Small intestine (tissue), 7 donors: Measurements from ENCODE around the gene EIF2B5. TPM values are rescaled to one million over a fixed set of nuclear protein-coding genes. Genes with fewer than 3 reads are reported as not detected.
A peak's percentile ranks its signal among the peaks of the same experiment; 100 is the strongest.

Experiments used
- DNase-seq, 2 donors: peaks; one replicate each; pipeline versions ENCODE4 v3.0.0 to v3.0.0-alpha.2; 2013
- FAIRE-seq: peaks from 2 replicates; lab custom pipeline; 2012; peaks lifted over from hg19 to GRCh38; lab: Jason Lieb, UNC
- H3K27ac ChIP-seq, 3 donors: one replicate each; pipeline ENCODE4 v1.5.1; 2013; ENCODE audit warnings: low read length in 2 of 3, mild to moderate bottlenecking in 2 of 3, control low read depth in 1 of 3, inconsistent platforms in 1 of 3, low read depth in 1 of 3, moderate library complexity in 1 of 3
- H3K27me3 ChIP-seq, 3 donors: one replicate each; pipeline ENCODE4 v1.6.1; 2013; ENCODE audit warnings: low read length in 3 of 3, inconsistent platforms in 1 of 3; ENCODE audit not compliant: control insufficient read depth in 3 of 3, insufficient read depth in 3 of 3
- H3K36me3 ChIP-seq, 3 donors: one replicate each; pipeline ENCODE4 v1.6.1; 2013; ENCODE audit warnings: low read length in 3 of 3, inconsistent platforms in 1 of 3, low read depth in 1 of 3, mild to moderate bottlenecking in 1 of 3, moderate library complexity in 1 of 3; ENCODE audit not compliant: control insufficient read depth in 3 of 3, insufficient read depth in 2 of 3
- H3K4me1 ChIP-seq, 3 donors: one replicate each; pipeline ENCODE4 v1.6.1; 2013; ENCODE audit warnings: low read length in 2 of 3, inconsistent platforms in 1 of 3, low read depth in 1 of 3, mild to moderate bottlenecking in 1 of 3, moderate library complexity in 1 of 3; ENCODE audit not compliant: control insufficient read depth in 3 of 3, insufficient read depth in 2 of 3
- H3K4me3 ChIP-seq, 3 donors: one replicate each; pipeline ENCODE4 v1.5.1; 2013; ENCODE audit warnings: low read length in 3 of 3, control low read depth in 1 of 3, inconsistent platforms in 1 of 3, low read depth in 1 of 3, mild to moderate bottlenecking in 1 of 3, moderate library complexity in 1 of 3
- H3K9me3 ChIP-seq, 2 donors: one replicate each; pipeline ENCODE4 v1.6.1; 2013; ENCODE audit warnings: low read depth in 1 of 2, low read length in 1 of 2; ENCODE audit not compliant: control insufficient read depth in 2 of 2, insufficient read depth in 1 of 2
- WGBS, 3 donors: extraction: QIAGEN DNeasy Blood & Tissue Kit; methylation state at CpG; one replicate each; pipeline ENCODE4 v1.1.7; 2013; 5-methylcytosine and 5-hydroxymethylcytosine counted together
- polyA plus RNA-seq, 4 donors: library from polyadenylated mRNA; stranded (reverse) in 3 of 4; unstranded in 1 of 4; fragments of 200-250 nt in 3 of 4; fragments of 120-200 nt in 1 of 4; gene quantifications; one replicate each; pipeline versions ENCODE4 v1.2.1 to v1.2.3, GENCODE V29; 2013
- donor health status: healthy with polysubstance abuse.
- donor health status: control.
- donor health status: control.
- donor health status: Bipolar disorder and iron deficiency.
- donor health status: healthy.

The EIF2B5 gene
- polyA plus RNA-seq, 4 donors: 33.8 to 45.9 (median 38.8) TPM

GRCh38 chr3:184184546-184185230 is 49.5 kb downstream of the EIF2B5 start:
- Histone ChIP-seq H3K4me3 (no peak overlapping the region), H3K27me3 (no peaks in the 10 kb centered on the region), H3K4me1 (peaks cover 0 to 19% (median 5%) of the 10 kb centered on the region in 3 donors), H3K36me3 (peaks cover 24 to 74% (median 28%) of the 10 kb centered on the region in 3 donors), H3K27ac (peak overlapping the region in 1 of 3 donors; percentile 85), H3K9me3 (no peaks in the 10 kb centered on the region)
- FAIRE-seq (no peak), DNase-seq (no peak)
- WGBS, 3 donors: 95 to 96% (median 95%) methylated on average over 18 of the region's 18 CpGs

GRCh38 chr3:184185461-184186183 is 50.5 kb downstream of the EIF2B5 start:
- Histone ChIP-seq H3K9me3 (no peaks in the 10 kb centered on the region), H3K4me3 (peak overlapping the region; percentile 79 to 96 (median 87)), H3K36me3 (peaks cover 23 to 69% (median 29%) of the 10 kb centered on the region in 3 donors), H3K27me3 (no peaks in the 10 kb centered on the region), H3K27ac (peak overlapping the region; percentile 37 to 91 (median 85)), H3K4me1 (peaks cover 0 to 19% (median 5%) of the 10 kb centered on the region in 3 donors)
- 2 to 4% (median 3%) methylated on average over 52 to 55 of the region's 55 CpGs for whole genome bisulfite sequencing, 3 donors
- peak; percentile 100 for DNase-seq
- FAIRE-seq: no peak

GRCh38 chr3:184186184-184186901 is 51.2 kb downstream of the EIF2B5 start, which contains the start of gene ABCF3:
ABCF3 (plus strand) TSS chr3:184186199; CDS start chr3:184186208, 9 bp downstream.
- 1% methylated on average over 45 of the region's 45 CpGs for WGBS, 3 donors
- Histone ChIP-seq H3K27me3 (no peaks in the 10 kb centered on the region), H3K36me3 (peaks cover 16 to 67% (median 25%) of the 10 kb centered on the region in 3 donors), H3K9me3 (no peaks in the 10 kb centered on the region), H3K4me1 (peaks cover 0 to 19% (median 5%) of the 10 kb centered on the region in 3 donors), H3K4me3 (peak within 1 kb of the TSS; percentile 79 to 96 (median 87)), H3K27ac (peak within 1 kb of the TSS; percentile 56 to 91 (median 85))
- DNase-seq (peak in 1 of 2 donors; percentile 71), FAIRE-seq (no peak)

- Histone ChIP-seq H3K27me3 (no peaks in the 10 kb centered on the region), H3K4me1 (peaks cover 0 to 19% (median 5%) of the 10 kb centered on the region in 3 donors), H3K9me3 (no peaks in the 10 kb centered on the region), H3K4me3 (peak overlapping the region in 2 of 3 donors; percentile 79 to 96), H3K27ac (peak overlapping the region in 2 of 3 donors; percentile 85 to 91), H3K36me3 (peaks cover 10 to 67% (median 24%) of the 10 kb centered on the region in 3 donors)
- WGBS, 3 donors: 4 to 10% (median 6%) methylated on average over 3 of the region's 3 CpGs
- FAIRE-seq (no peak), DNase-seq (no peak)
These were observed 51.7 kb downstream of the EIF2B5 start for GRCh38 chr3:184186902-184187207.

GRCh38 chr3:184188080-184188479 is 52.9 kb downstream of the EIF2B5 start:
- H3K4me3 ChIP-seq: no peak overlapping the region
- no peak for FAIRE-seq
- peaks cover 6 to 67% (median 30%) of the 10 kb centered on the region in 3 donors for H3K36me3 ChIP-seq

GRCh38 chr3:184189421-184189820 is 54.3 kb downstream of the EIF2B5 start:
- FAIRE-seq: no peak

More at GRCh38 chr3:184188080-184188479, 52.9 kb downstream of the EIF2B5 start:
- DNase-seq: no peak
- WGBS, 3 donors: 90 to 91% (median 91%) methylated on average over 17 of the region's 17 CpGs
- H3K9me3 ChIP-seq: no peaks in the 10 kb centered on the region
- H3K4me1 ChIP-seq: peaks cover 0 to 19% (median 5%) of the 10 kb centered on the region in 3 donors
- H3K27me3 ChIP-seq: no peaks in the 10 kb centered on the region
- H3K27ac ChIP-seq: no peak overlapping the region

GRCh38 chr3:184192889-184193288 is 57.7 kb downstream of the EIF2B5 start:
- H3K4me3 ChIP-seq: no peak overlapping the region
- no peak overlapping the region for H3K27ac ChIP-seq
- FAIRE-seq: no peak
- H3K36me3 ChIP-seq: peaks cover 6 to 74% (median 31%) of the 10 kb centered on the region in 3 donors
- peaks cover 0 to 2% (median 0%) of the 10 kb centered on the region in 3 donors for H3K4me1 ChIP-seq
- no peak for DNase-seq
- H3K27me3 ChIP-seq: no peaks in the 10 kb centered on the region
- WGBS, 3 donors: 94 to 96% (median 94%) methylated on average over 10 of the region's 10 CpGs
- no peaks in the 10 kb centered on the region for H3K9me3 ChIP-seq

More at GRCh38 chr3:184189421-184189820, 54.3 kb downstream of the EIF2B5 start:
- Histone ChIP-seq H3K27ac (no peak overlapping the region), H3K36me3 (peaks cover 6 to 66% (median 31%) of the 10 kb centered on the region in 3 donors), H3K4me1 (peaks cover 0 to 19% (median 5%) of the 10 kb centered on the region in 3 donors), H3K9me3 (no peaks in the 10 kb centered on the region), H3K4me3 (no peak overlapping the region), H3K27me3 (no peaks in the 10 kb centered on the region)
- 94 to 98% (median 95%) methylated on average over 13 of the region's 13 CpGs for WGBS, 3 donors
- no peak for DNase-seq
